ENCODE measurements around the gene TSSK6.

TSSK6 gene

GRCh38 chr19:19544954-19545591, 29.7 kb upstream of the TSSK6 start:
- DNase-seq (ENCODE audit: low read depth) = no peak

GRCh38 chr19:19544257-19544953, 29.1 kb upstream of the TSSK6 start:
- no peak for DNase-seq (ENCODE audit: low read depth)

- DNase-seq (ENCODE audit: low read depth) = no peak
Observed at GRCh38 chr19:19543640-19544039, 28.3 kb upstream of the TSSK6 start.

GRCh38 chr19:19543101-19543500, 27.8 kb upstream of the TSSK6 start:
- DNase-seq (ENCODE audit: low read depth) = no peak

- DNase-seq (ENCODE audit: low read depth) = no peak
Observed at GRCh38 chr19:19542507-19542906, 27.2 kb upstream of the TSSK6 start.

GRCh38 chr19:19541616-19542015, 26.3 kb upstream of the TSSK6 start:
- DNase-seq (ENCODE audit: low read depth) = no peak

- peak; percentile 55 for DNase-seq (ENCODE audit: low read depth)
Observed at GRCh38 chr19:19540715-19541515, 25.6 kb upstream of the TSSK6 start.

DNA sequence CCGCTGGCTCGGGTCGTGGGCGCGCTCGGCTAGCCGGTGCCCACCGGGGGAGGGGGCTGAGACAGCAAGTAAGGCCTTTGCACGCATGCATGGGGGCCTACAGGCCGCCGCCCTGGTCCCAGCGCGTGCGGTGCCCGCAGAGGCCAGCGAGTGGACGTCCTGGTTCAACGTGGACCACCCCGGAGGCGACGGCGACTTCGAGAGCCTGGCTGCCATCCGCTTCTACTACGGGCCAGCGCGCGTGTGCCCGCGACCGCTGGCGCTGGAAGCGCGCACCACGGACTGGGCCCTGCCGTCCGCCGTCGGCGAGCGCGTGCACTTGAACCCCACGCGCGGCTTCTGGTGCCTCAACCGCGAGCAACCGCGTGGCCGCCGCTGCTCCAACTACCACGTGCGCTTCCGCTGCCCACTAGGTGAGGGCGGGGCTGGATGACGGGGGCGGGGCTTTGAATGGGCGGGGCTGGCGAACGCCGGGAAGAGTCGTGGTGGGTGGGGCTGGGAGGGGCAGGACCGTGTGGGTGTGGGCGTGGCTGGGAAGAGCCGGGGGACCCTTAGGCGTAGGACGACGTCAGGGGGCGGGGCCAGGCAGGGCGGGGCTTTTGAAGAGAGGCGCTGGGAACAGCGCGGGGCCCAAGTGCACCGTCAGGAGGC, 24.8 kb upstream of the TSSK6 start:
- peak; percentile 37 for DNase-seq (ENCODE audit: low read depth)

DNA sequence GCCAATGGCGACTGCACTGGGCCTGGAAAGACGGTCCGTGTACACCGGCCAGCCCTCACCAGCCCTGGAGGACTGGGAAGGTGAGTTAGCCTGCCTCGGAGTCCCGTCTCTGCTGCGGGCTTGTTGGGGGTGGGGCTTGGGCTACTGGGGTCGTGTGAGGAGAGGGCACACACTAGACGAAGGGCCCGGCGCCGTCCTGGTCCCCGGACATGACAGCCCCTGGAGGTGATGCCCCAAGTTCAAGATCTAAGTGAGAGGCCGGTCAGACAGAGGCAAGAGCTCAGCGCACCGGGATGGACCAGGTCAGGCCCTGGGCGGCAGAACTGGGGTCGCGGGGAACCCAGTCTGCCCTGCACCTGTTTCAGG, 24.3 kb upstream of the TSSK6 start:
- DNase-seq (ENCODE audit: low read depth) = no peak

GRCh38 chr19:19538785-19539166, 23.4 kb upstream of the TSSK6 start:
- DNase-seq (ENCODE audit: low read depth) = no peak

DNA sequence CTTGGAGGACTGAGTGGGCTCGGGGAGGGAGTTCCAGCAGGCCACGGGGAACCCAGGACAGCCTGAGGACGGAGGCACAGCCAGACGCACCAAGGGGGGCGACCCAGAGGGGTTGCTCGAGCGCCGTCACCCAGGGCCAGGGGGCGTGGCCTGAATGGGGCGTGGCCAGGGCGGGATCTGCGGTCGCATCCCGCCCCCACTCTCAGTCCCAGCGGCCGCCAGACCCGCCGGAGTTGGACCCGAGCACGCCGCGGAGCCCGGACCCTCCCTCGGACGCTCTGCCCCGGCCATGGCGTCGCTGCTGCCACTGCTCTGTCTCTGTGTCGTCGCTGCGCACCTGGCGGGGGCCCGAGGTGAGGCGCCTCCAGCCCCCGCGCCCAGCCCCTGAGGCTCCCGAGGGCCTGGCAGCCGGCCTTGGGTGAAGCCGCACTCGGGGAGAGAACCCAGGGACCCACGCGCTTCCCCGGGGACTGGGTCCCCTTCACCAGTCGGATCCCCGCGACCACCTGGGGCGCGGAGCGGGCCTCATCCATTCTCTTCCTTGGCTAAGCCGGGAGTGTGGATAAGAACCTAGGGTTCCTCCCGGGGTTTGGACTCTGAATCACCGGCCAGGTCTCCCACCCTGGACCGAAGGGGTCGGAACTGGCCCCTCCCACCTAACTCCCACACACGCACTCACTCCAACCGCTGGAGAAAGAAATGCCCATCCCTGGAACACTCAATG, 22.9 kb upstream of the TSSK6 start, which contains the start of gene CILP2:
Gene CILP2, plus strand, starts transcription at position 205 of the 724 bp plus-strand sequence. Its CDS starts 85 bp downstream, at position 290.
- DNase-seq (ENCODE audit: low read depth) = no peak

- DNase-seq (ENCODE audit: low read depth) = no peak
Observed at GRCh38 chr19:19537075-19538048, 22.0 kb upstream of the TSSK6 start.

GRCh38 chr19:19535311-19536191, 20.2 kb upstream of the TSSK6 start:
- DNase-seq (ENCODE audit: low read depth) = no peak

DNA sequence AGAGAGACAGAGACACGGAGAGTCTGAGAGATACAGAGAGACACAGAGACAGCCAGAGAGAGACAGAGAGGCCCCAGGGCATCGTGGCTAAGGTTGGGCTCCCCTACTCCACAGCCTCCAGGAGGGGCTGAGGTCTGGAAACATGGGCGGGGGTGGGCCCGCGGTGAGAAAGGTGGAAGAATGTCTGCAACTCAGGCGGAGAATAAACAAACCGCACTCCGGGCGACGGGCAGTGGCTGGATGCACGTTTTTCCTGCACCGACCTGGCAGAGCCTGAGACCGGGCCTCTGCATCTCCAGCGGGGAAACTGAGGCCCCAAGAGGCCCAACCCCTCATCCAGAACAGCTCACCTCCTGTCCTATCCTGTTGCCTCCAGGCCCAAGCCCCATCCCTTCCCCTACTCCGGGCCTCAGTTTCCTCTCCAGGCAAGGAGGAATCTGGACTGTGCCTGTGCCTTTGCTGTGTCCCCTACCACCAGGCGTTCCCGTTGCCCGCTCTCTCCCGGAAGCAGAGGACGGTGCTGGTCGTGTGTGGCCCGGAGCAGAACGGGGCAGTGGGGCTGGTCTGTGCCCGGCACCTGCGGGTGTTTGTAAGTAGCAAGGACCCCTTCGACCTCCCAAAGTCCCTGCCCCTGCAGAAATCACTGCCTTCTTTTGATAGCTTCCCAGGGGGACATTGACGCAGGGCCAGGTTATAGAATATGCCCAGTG, 19.4 kb upstream of the TSSK6 start:
- DNase-seq (ENCODE audit: low read depth) = no peak

DNA sequence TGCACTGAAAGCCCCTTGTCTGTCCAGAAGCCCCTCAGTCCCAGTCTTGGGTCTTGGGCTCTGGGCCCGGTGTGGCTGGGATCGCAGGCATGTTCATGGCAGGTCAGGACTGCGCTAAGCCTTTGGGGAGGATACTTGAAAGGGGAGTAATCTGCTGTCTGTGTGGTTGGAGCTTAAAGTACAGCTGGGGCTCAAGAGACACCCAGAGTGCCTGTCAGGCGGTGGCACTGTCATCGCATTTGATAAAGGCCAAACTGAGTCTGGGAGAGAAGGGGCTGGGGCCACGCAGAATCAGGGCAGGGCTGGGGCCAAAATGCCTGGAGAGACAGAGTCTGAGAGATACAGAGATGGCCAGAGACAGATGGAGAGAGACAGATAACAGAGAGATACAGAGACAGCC, 18.5 kb upstream of the TSSK6 start:
- DNase-seq (ENCODE audit: low read depth) = no peak

DNA sequence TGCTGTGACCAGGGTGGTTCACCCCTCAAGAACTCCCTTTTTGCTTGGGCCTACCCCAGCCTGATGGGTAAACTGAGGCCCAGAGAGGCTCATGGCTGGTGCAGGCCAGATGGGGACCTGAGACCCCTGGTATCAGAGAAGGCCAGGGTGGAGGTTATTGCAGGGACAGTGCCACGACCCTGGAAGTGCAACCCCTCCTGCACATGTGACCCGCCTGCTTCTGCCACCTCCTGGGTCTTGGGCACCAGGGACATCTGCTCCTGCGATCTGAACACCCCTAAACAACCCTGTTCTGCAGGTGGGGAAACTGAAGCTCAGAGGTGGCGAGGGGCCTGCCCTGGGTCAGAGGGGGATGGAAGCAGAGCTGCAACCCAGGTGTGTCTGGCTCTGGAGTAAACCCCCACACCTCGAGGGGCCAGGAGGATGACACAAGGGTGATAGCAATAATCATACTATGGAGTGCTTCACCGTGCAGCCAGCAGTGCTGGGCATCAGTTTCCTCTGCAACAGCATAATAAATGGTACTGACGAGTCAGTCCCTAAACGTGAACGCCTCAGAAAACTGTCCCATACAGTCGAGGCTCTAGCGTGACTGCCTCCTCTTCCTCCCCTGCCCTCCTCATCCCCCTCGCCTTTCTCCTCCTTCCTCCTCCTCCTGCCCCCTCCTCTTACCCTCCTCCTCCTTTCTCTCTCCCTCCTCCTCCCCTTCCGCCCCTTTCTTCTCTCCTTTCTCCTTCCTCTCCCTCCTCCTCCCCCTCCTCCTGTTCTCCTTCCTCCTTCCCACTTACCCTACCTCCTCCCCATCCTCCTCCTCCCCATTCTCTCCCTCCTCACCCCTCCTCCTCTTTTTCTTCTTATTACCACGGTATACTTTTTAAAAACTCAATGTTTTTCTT, 17.7 kb upstream of the TSSK6 start:
- DNase-seq (ENCODE audit: low read depth) = no peak

GRCh38 chr19:19531951-19532805, 16.8 kb upstream of the TSSK6 start:
- DNase-seq (ENCODE audit: low read depth) = peak; percentile 81
